ENCODE measurements around the gene LYSMD4. TPM values are rescaled to one million over a fixed set of nuclear protein-coding genes. Genes with fewer than 3 reads are reported as not detected.

Gene LYSMD4
- polyA plus RNA-seq, 1 donor (not counting 4 experiments of a cell fraction or from before 2014, with no cell fraction given) = 7.3 TPM

- peak; percentile 74 for FAIRE-seq
Observed at GRCh38 chr15:99703603-99704443, 29.4 kb downstream of the LYSMD4 start.

GRCh38 chr15:99702895-99703602 lies 30.2 kb downstream of the LYSMD4 start:
- H3K9ac ChIP-seq (ENCODE audit: control insufficient read depth, extremely low read depth, insufficient read depth, low read length) = peak overlapping the region; percentile 70
- H3K4me3 ChIP-seq (ENCODE audit: control insufficient read depth in 2 of 3, extremely low read depth in 1 of 3, insufficient read depth in 2 of 3, low read depth in 1 of 3, low read length in 3 of 3) = peak overlapping the region in 2 of 3 experiments; percentile 1 to 27
- H3K79me2 ChIP-seq (ENCODE audit: control insufficient read depth, insufficient read depth, low read length) = no peaks in the 10 kb centered on the region
- peaks cover 25% of the 10 kb centered on the region for H3K4me1 ChIP-seq (ENCODE audit: control insufficient read depth, extremely low read depth, insufficient read depth, low read length)
- H3K27me3 ChIP-seq (ENCODE audit: control insufficient read depth, extremely low read depth, insufficient read depth, low read length) = no peaks in the 10 kb centered on the region
- TF ChIP-seq EZH2 (IDR thresholded peaks at IDR 0.05; ENCODE audit: low read length) (no peak), CTCF (optimal IDR thresholded peaks at IDR 0.05 in 1 of 3, IDR thresholded peaks at IDR 0.05 in 1 of 3, conservative IDR thresholded peaks at IDR 0.05 in 1 of 3; ENCODE audit: extremely low read depth in 1 of 3, insufficient read depth in 2 of 3, low read length in 3 of 3) (no peak)
- dilution Hi-C loops (cut with MboI; ENCODE audit: extremely low pct_ligation_motif_present, low sequenced_read_pairs) = no loop called here
- peak overlapping the region; percentile 17 for H2AFZ ChIP-seq (ENCODE audit: control insufficient read depth, low read length)
- FAIRE-seq = no peak
- peak overlapping the region; percentile 77 for H3K4me2 ChIP-seq (ENCODE audit: control insufficient read depth, extremely low read depth, insufficient read depth, low read depth, low read length)
- H3K9me3 ChIP-seq (ENCODE audit: control insufficient read depth, low read depth, low read length) = no peaks in the 10 kb centered on the region
- H3K9me1 ChIP-seq (ENCODE audit: control insufficient read depth, extremely low read depth, insufficient read depth, low read length) = no peaks in the 10 kb centered on the region
- no peaks in the 10 kb centered on the region for H3K36me3 ChIP-seq (ENCODE audit: control insufficient read depth in 2 of 2, extremely low read depth in 1 of 2, insufficient read depth in 2 of 2, low read length in 2 of 2)
- no peak for DNase-seq (ENCODE audit: low read depth, low spot score)
- peak overlapping the region; percentile 82 for H3K27ac ChIP-seq (ENCODE audit: control insufficient read depth, insufficient read depth, low read length)
- H4K20me1 ChIP-seq (ENCODE audit: control insufficient read depth, extremely low read depth, insufficient read depth, low read length) = no peaks in the 10 kb centered on the region

More at GRCh38 chr15:99703603-99704443, 29.4 kb downstream of the LYSMD4 start:
- Histone ChIP-seq H4K20me1 (ENCODE audit: control insufficient read depth, extremely low read depth, insufficient read depth, low read length) (no peaks in the 10 kb centered on the region), H3K9me1 (ENCODE audit: control insufficient read depth, extremely low read depth, insufficient read depth, low read length) (no peaks in the 10 kb centered on the region), H3K79me2 (ENCODE audit: control insufficient read depth, insufficient read depth, low read length) (no peaks in the 10 kb centered on the region), H3K9me3 (ENCODE audit: control insufficient read depth, low read depth, low read length) (no peaks in the 10 kb centered on the region), H3K4me3 (ENCODE audit: control insufficient read depth in 2 of 3, extremely low read depth in 1 of 3, insufficient read depth in 2 of 3, low read depth in 1 of 3, low read length in 3 of 3) (peak overlapping the region in 2 of 3 experiments; percentile 26 to 27), H3K4me2 (ENCODE audit: control insufficient read depth, extremely low read depth, insufficient read depth, low read depth, low read length) (peak overlapping the region; percentile 77), H3K27ac (ENCODE audit: control insufficient read depth, insufficient read depth, low read length) (peak overlapping the region; percentile 82), H3K4me1 (ENCODE audit: control insufficient read depth, extremely low read depth, insufficient read depth, low read length) (peaks cover 33% of the 10 kb centered on the region), H2AFZ (ENCODE audit: control insufficient read depth, low read length) (no peak overlapping the region), H3K9ac (ENCODE audit: control insufficient read depth, extremely low read depth, insufficient read depth, low read length) (peak overlapping the region; percentile 70), H3K27me3 (ENCODE audit: control insufficient read depth, extremely low read depth, insufficient read depth, low read length) (no peaks in the 10 kb centered on the region), H3K36me3 (ENCODE audit: control insufficient read depth in 2 of 2, extremely low read depth in 1 of 2, insufficient read depth in 2 of 2, low read length in 2 of 2) (no peaks in the 10 kb centered on the region)
- dilution Hi-C loops (cut with MboI; ENCODE audit: extremely low pct_ligation_motif_present, low sequenced_read_pairs) = no loop called here
- TF ChIP-seq EZH2 (IDR thresholded peaks at IDR 0.05; ENCODE audit: low read length) (no peak), CTCF (optimal IDR thresholded peaks at IDR 0.05 in 1 of 3, IDR thresholded peaks at IDR 0.05 in 1 of 3, conservative IDR thresholded peaks at IDR 0.05 in 1 of 3; ENCODE audit: extremely low read depth in 1 of 3, insufficient read depth in 2 of 3, low read length in 3 of 3) (peak in 2 of 3 experiments; percentile 39 to 58)
- DNase-seq (ENCODE audit: low read depth, low spot score) = peak; percentile 52

Measured in keratinocyte (primary cell).